ENCODE results near the gene ANGPTL4.

ANGPTL4 gene

GRCh38 chr19:8413629-8413995 lies 49.7 kb downstream of the ANGPTL4 start:
- no peak for DNase-seq (ENCODE audit: low spot score)

- no peak for DNase-seq (ENCODE audit: low spot score)
These were observed 52.8 kb downstream of the ANGPTL4 start for GRCh38 chr19:8416796-8417195.

- DNase-seq (ENCODE audit: low spot score), result no peak
These were observed 57.8 kb downstream of the ANGPTL4 start for GRCh38 chr19:8421484-8422461.

- DNase-seq (ENCODE audit: low spot score), result peak; percentile 90
These were observed 59.9 kb downstream of the ANGPTL4 start for GRCh38 chr19:8423817-8424223.
